Measurements from ENCODE around the gene STRN.
"Not testable (repeated sequence)": the region's sequence is repeated elsewhere in the genome, so short reads cannot be mapped to it uniquely, and the experiment has no call there.

The STRN gene

GRCh38 chr2:36963734-36964133, 2.6 kb downstream of the STRN start:
- in situ Hi-C loops (cut with MboI; ENCODE audit: low sequenced_read_pairs) = no loop called here

- in situ Hi-C loops (cut with MboI; ENCODE audit: low sequenced_read_pairs) = no loop called here
Measured at GRCh38 chr2:36963106-36963505, 3.2 kb downstream of the STRN start.

- in situ Hi-C loops (cut with MboI; ENCODE audit: low sequenced_read_pairs) = no loop called here
Measured at GRCh38 chr2:36960773-36961172, 5.6 kb downstream of the STRN start.

GRCh38 chr2:36960005-36960675, 6.2 kb downstream of the STRN start:
- in situ Hi-C loops (cut with MboI; ENCODE audit: low sequenced_read_pairs) = no loop called here

- in situ Hi-C loops (cut with MboI; ENCODE audit: low sequenced_read_pairs) = no loop called here
Measured at GRCh38 chr2:36954977-36955607, 11.2 kb downstream of the STRN start.

- in situ Hi-C loops (cut with MboI; ENCODE audit: low sequenced_read_pairs) = no loop called here
Measured at GRCh38 chr2:36952748-36953197, 13.6 kb downstream of the STRN start.

- in situ Hi-C loops (cut with MboI; ENCODE audit: low sequenced_read_pairs) = no loop called here
Measured at GRCh38 chr2:36951574-36951973, 14.8 kb downstream of the STRN start.

GRCh38 chr2:36951027-36951518, 15.3 kb downstream of the STRN start:
- in situ Hi-C loops (cut with MboI; ENCODE audit: low sequenced_read_pairs) = no loop called here

- in situ Hi-C loops (cut with MboI; ENCODE audit: low sequenced_read_pairs) = no loop called here
Measured at GRCh38 chr2:36949845-36950244, 16.5 kb downstream of the STRN start.

- in situ Hi-C loops (cut with MboI; ENCODE audit: low sequenced_read_pairs) = not testable (repeated sequence)
Measured at GRCh38 chr2:36945240-36945639, 21.1 kb downstream of the STRN start.

- in situ Hi-C loops (cut with MboI; ENCODE audit: low sequenced_read_pairs) = no loop called here
Measured at GRCh38 chr2:36941867-36942266, 24.5 kb downstream of the STRN start.

GRCh38 chr2:36936526-36936925, 29.8 kb downstream of the STRN start:
- in situ Hi-C loops (cut with MboI; ENCODE audit: low sequenced_read_pairs) = not testable (repeated sequence)

GRCh38 chr2:36931688-36932087, 34.6 kb downstream of the STRN start:
- in situ Hi-C loops (cut with MboI; ENCODE audit: low sequenced_read_pairs) = not testable (repeated sequence)

- in situ Hi-C loops (cut with MboI; ENCODE audit: low sequenced_read_pairs) = not testable (repeated sequence)
Measured at GRCh38 chr2:36930787-36931410, 35.4 kb downstream of the STRN start.

- in situ Hi-C loops (cut with MboI; ENCODE audit: low sequenced_read_pairs) = not testable (repeated sequence)
Measured at GRCh38 chr2:36926175-36927132, 39.9 kb downstream of the STRN start.

GRCh38 chr2:36922629-36923028, 43.7 kb downstream of the STRN start:
- in situ Hi-C loops (cut with MboI; ENCODE audit: low sequenced_read_pairs) = not testable (repeated sequence)

- in situ Hi-C loops (cut with MboI; ENCODE audit: low sequenced_read_pairs) = no loop called here
Measured at GRCh38 chr2:36921984-36922383, 44.4 kb downstream of the STRN start.

GRCh38 chr2:36919041-36919837, 47.1 kb downstream of the STRN start:
- in situ Hi-C loops (cut with MboI; ENCODE audit: low sequenced_read_pairs) = no loop called here

GRCh38 chr2:36918307-36918706, 48.0 kb downstream of the STRN start:
- in situ Hi-C loops (cut with MboI; ENCODE audit: low sequenced_read_pairs) = no loop called here

GRCh38 chr2:36915627-36916026, 50.7 kb downstream of the STRN start:
- in situ Hi-C loops (cut with MboI; ENCODE audit: low sequenced_read_pairs) = no loop called here

All from HL-60/S4 treated with retinoic acid at 250 ng/mL for 4 days and 3 days (cell line).